Fibroblast of lung (primary cell): ENCODE results near the gene ITGB1BP1. TPM values are rescaled to one million over a fixed set of nuclear protein-coding genes. Genes with fewer than 3 reads are reported as not detected.

Experiments used
- DNase-seq, 2 donors: peaks; one replicate each; pipeline versions ENCODE4 v3.0.0 to v3.0.0-alpha.2; 2010; ENCODE audit warnings: low read depth in 2 of 2
- H2AFZ ChIP-seq: 2 replicates; pipeline ENCODE4 v1.5.1; 2012; ENCODE audit warnings: low read length, control low read depth, inconsistent platforms
- H3K27ac ChIP-seq: 2 replicates; pipeline ENCODE4 v1.5.1; 2011; ENCODE audit warnings: low read length, control low read depth; ENCODE audit not compliant: insufficient read depth
- H3K27me3 ChIP-seq: 2 replicates; pipeline ENCODE4 v1.5.1; 2011; ENCODE audit warnings: mild to moderate bottlenecking, low read length; ENCODE audit not compliant: control insufficient read depth, insufficient read depth
- H3K36me3 ChIP-seq: 2 replicates; pipeline ENCODE4 v1.5.1; 2011; ENCODE audit warnings: low read length; ENCODE audit not compliant: control insufficient read depth, insufficient read depth
- H3K4me1 ChIP-seq: 2 replicates; pipeline ENCODE4 v1.5.1; 2011; ENCODE audit warnings: low read length; ENCODE audit not compliant: control insufficient read depth, insufficient read depth; ENCODE audit errors: extremely low read depth
- H3K4me2 ChIP-seq: 2 replicates; pipeline ENCODE4 v1.5.1; 2011; ENCODE audit warnings: low read length, control low read depth; ENCODE audit not compliant: insufficient read depth; ENCODE audit errors: extremely low read depth
- H3K4me3 ChIP-seq, 4 experiments: fragments of 200-600 bp in 1 of 4; sonication (generic) in 1 of 4; replicated peaks in 1 of 4; 2 replicates each; pipeline ENCODE4 v1.5.1; 2011 to 2016; ENCODE audit warnings: low read length in 4 of 4, low read depth in 3 of 4, mild to moderate bottlenecking in 3 of 4, control low read depth in 2 of 4, inconsistent platforms in 1 of 4, mixed read lengths in 1 of 4; ENCODE audit not compliant: insufficient read depth in 1 of 4; ENCODE audit errors: control extremely low read depth in 1 of 4
- H3K79me2 ChIP-seq: 2 replicates; pipeline ENCODE4 v1.5.1; 2012; ENCODE audit warnings: mild to moderate bottlenecking, low read length, inconsistent platforms; ENCODE audit not compliant: control insufficient read depth, insufficient read depth
- H3K9ac ChIP-seq: 2 replicates; pipeline ENCODE4 v1.5.1; 2011; ENCODE audit warnings: mild to moderate bottlenecking, low read length, control low read depth; ENCODE audit not compliant: insufficient read depth
- H3K9me3 ChIP-seq: 2 replicates; pipeline ENCODE4 v1.5.1; 2012; ENCODE audit warnings: low read depth, low read length; ENCODE audit not compliant: control insufficient read depth, insufficient read depth
- H4K20me1 ChIP-seq: 2 replicates; pipeline ENCODE4 v1.5.1; 2011; ENCODE audit warnings: low read length; ENCODE audit not compliant: control insufficient read depth, insufficient read depth; ENCODE audit errors: extremely low read depth
- EZH2 ChIP-seq: IDR thresholded peaks from 2 replicates; pipeline ENCODE4 v1.5.1; 2012; ENCODE audit warnings: low read length, control low read depth, mild to moderate bottlenecking; ENCODE audit errors: missing control alignments
- polyA plus RNA-seq, 2 donors: library from polyadenylated mRNA; depleted of rRNA in 1 of 2; stranded (reverse) in 1 of 2; unstranded in 1 of 2; fragments of >200 nt; gene quantifications; 2 replicates each; pipeline ENCODE4 v1.2.1, GENCODE V29; 2011 to 2012; ENCODE audit warnings: missing spikeins in 1 of 2
- total RNA-seq: library from RNA; depleted of rRNA; stranded (reverse); fragments of >200 nt; gene quantifications from 2 replicates; pipeline ENCODE4 v1.2.1, GENCODE V29; 2014
- TF ChIP-seq, protein P1 (sequence below), 2 donors: IDR thresholded peaks in 1 of 2; conservative IDR thresholded peaks in 1 of 2; 1 replicate in 1 of 2; 2 replicates in 1 of 2; pipeline ENCODE4 v1.5.1; 2011 to 2012; ENCODE audit warnings: low read length in 2 of 2, control low read depth in 1 of 2, inconsistent platforms in 1 of 2, low read depth in 1 of 2, mild to moderate bottlenecking in 1 of 2

Gene ITGB1BP1
- total and polyA plus RNA-seq, 2 donors (not counting 1 experiment from before 2014, with no cell fraction given) = 44.6 to 131 TPM

DNA sequence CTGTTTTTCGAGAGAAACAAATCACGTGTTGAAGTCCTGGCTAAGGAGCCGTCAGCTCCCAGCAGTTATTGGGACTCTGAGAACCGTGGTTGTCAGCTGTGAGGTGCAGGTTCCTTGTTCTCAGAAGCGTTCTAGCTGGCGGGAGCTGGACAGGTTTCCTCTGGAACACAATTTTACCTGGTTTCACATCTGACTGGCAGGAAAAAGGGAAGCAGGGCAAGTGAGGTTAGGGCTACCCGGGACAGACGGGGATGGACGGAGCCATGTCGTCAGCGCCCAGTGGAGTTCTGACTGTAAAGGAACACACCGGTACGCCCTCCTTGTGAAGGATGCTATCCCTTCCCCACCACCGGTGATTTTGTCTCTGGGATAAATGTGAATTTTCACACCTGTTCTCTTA lies 26.1 kb downstream of the ITGB1BP1 start:
- peaks cover 5% of the 10 kb centered on the region for H3K36me3 ChIP-seq
- no peak for TF ChIP-seq EZH2
- TF ChIP-seq, protein P1, sequence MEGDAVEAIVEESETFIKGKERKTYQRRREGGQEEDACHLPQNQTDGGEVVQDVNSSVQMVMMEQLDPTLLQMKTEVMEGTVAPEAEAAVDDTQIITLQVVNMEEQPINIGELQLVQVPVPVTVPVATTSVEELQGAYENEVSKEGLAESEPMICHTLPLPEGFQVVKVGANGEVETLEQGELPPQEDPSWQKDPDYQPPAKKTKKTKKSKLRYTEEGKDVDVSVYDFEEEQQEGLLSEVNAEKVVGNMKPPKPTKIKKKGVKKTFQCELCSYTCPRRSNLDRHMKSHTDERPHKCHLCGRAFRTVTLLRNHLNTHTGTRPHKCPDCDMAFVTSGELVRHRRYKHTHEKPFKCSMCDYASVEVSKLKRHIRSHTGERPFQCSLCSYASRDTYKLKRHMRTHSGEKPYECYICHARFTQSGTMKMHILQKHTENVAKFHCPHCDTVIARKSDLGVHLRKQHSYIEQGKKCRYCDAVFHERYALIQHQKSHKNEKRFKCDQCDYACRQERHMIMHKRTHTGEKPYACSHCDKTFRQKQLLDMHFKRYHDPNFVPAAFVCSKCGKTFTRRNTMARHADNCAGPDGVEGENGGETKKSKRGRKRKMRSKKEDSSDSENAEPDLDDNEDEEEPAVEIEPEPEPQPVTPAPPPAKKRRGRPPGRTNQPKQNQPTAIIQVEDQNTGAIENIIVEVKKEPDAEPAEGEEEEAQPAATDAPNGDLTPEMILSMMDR (conservative IDR thresholded peaks at IDR 0.05 in 1 of 2, IDR thresholded peaks at IDR 0.05 in 1 of 2; ENCODE audit: low read depth in 1 of 2, low read length in 2 of 2) = no peak
- no peak overlapping the region for H3K27ac ChIP-seq
- no peak overlapping the region for H3K4me3 ChIP-seq
- H3K4me1 ChIP-seq = no peaks in the 10 kb centered on the region
- no peak overlapping the region for H2AFZ ChIP-seq
- H3K4me2 ChIP-seq = no peak overlapping the region
- no peaks in the 10 kb centered on the region for H4K20me1 ChIP-seq
- no peaks in the 10 kb centered on the region for H3K9me3 ChIP-seq
- no peaks in the 10 kb centered on the region for H3K79me2 ChIP-seq
- DNase-seq = no peak
- no peaks in the 10 kb centered on the region for H3K27me3 ChIP-seq
- no peak overlapping the region for H3K9ac ChIP-seq

DNA sequence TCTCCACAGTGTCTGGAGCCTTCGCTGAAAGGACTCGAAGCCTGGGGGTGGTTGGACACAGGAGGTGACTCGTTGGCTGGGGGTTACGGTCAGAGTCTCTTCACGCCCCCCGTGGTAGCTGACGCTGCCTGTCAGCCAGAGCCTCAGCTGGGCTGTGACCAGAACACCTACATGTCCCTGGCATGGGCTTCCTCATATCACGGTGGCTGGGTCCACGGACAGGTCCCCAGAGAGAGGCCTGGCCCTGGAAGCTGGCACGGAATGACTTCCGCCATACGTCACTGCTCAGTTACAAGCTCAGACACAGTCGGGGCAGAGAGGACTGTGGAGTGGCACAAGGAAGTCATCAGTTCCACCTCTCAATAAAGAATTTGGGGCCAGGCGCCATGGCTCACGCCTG lies 28.5 kb downstream of the ITGB1BP1 start:
- Histone ChIP-seq H4K20me1 (no peaks in the 10 kb centered on the region), H3K27ac (no peak overlapping the region), H3K4me3 (no peak overlapping the region), H2AFZ (no peak overlapping the region), H3K27me3 (no peaks in the 10 kb centered on the region), H3K9me3 (no peaks in the 10 kb centered on the region), H3K36me3 (peaks cover 5% of the 10 kb centered on the region), H3K4me1 (no peaks in the 10 kb centered on the region), H3K4me2 (no peak overlapping the region), H3K9ac (no peak overlapping the region), H3K79me2 (no peaks in the 10 kb centered on the region)
- no peak for TF ChIP-seq EZH2
- TF ChIP-seq, protein P1 (conservative IDR thresholded peaks at IDR 0.05 in 1 of 2, IDR thresholded peaks at IDR 0.05 in 1 of 2; ENCODE audit: low read depth in 1 of 2, low read length in 2 of 2) = no peak
- DNase-seq = no peak

DNA sequence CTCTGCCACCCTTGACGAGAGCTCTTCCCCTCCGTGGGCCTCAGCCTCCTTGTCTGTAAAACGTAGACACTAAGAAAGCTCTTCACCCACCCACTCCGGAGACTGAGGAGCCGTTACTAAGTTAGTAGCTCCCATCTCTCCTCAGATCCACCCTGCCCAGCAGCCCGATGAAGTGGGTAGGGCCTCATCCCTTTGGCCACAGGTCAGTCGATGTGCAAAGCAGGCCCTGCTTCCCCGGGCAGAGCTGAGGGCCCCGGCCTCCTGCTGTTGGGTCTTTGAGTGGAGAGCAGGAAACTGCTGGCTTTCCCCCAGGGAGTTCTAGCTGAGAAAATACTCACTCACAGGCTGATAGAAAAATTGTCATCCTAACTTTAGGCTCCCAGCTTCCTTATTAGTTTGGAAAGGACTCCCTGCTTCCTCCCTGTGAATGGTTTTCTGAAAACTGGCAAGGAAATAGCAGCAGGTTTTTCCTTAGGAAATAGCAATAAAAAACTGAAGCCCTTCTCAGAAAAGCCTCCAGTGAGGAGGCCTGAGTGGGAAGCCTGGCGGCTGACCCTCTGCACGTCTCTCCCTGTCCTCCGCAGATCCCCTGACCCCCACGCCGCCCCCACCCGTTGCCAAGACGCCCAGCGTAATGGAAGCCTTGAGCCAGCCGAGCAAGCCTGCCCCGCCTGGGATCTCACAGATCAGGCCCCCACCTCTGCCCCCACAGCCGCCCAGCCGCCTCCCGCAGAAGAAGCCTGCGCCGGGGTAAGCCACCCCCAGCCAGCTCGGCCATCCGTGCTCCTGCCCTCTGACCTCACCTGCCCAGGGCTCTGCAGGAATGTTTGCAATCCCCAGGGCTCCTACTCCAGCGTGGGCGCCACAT lies 30.2 kb downstream of the ITGB1BP1 start:
- no peaks in the 10 kb centered on the region for H3K27me3 ChIP-seq
- no peak for DNase-seq

More for the DNA sequence above, 30.2 kb downstream of the ITGB1BP1 start:
- H2AFZ ChIP-seq = no peak overlapping the region
- no peak overlapping the region for H3K4me2 ChIP-seq
- H3K27ac ChIP-seq = no peak overlapping the region
- H3K9me3 ChIP-seq = no peaks in the 10 kb centered on the region
- no peaks in the 10 kb centered on the region for H3K79me2 ChIP-seq
- H3K36me3 ChIP-seq = peaks cover 3% of the 10 kb centered on the region
- H4K20me1 ChIP-seq = no peaks in the 10 kb centered on the region
- no peaks in the 10 kb centered on the region for H3K4me1 ChIP-seq
- no peak overlapping the region for H3K9ac ChIP-seq
- TF ChIP-seq EZH2 = no peak
- TF ChIP-seq, protein P1 (conservative IDR thresholded peaks at IDR 0.05 in 1 of 2, IDR thresholded peaks at IDR 0.05 in 1 of 2; ENCODE audit: low read depth in 1 of 2, low read length in 2 of 2) = no peak
- H3K4me3 ChIP-seq = no peak overlapping the region
